Activated naive CD4-positive, alpha-beta T cell treated with anti-CD3 and anti-CD28 coated beads, Interleukin-2, amount 10 ng/mL, durations not matched to agents 7 days and 5 days (primary cell): ENCODE results near the gene RIBC1.
"Not testable (repeated sequence)": the region's sequence is repeated elsewhere in the genome, so short reads cannot be mapped to it uniquely, and the experiment has no call there.

Source experiments
- CTCF ChIA-PET: fragments of 350-600 bp; sonication (Branson Sonifier 250); formaldehyde crosslinking; loops from one replicate; lab custom pipeline; 2021; ENCODE audit warnings: antibody characterized with exemption; lab: Charles Lee
- DNase-seq: peaks from one replicate; pipeline ENCODE4 v3.0.0-alpha.2; 2020
- H3K27ac Mint-ChIP-seq: one replicate; pipeline ENCODE4 v1.8.0; 2021; ENCODE audit warnings: mild to moderate bottlenecking, moderate library complexity, mixed read lengths
- H3K27me3 Mint-ChIP-seq: one replicate; pipeline ENCODE4 v1.8.0; 2021; ENCODE audit warnings: mild to moderate bottlenecking, mixed read lengths
- H3K36me3 Mint-ChIP-seq: one replicate; pipeline ENCODE4 v1.8.0; 2021; ENCODE audit warnings: mixed read lengths
- H3K4me1 Mint-ChIP-seq: one replicate; pipeline ENCODE4 v1.8.0; 2021; ENCODE audit warnings: mixed read lengths
- H3K4me3 Mint-ChIP-seq: one replicate; pipeline ENCODE4 v1.8.0; 2021; ENCODE audit warnings: mild to moderate bottlenecking, moderate library complexity, mixed read lengths
- H3K9me3 Mint-ChIP-seq: one replicate; pipeline ENCODE4 v1.8.0; 2021; ENCODE audit warnings: mixed read lengths

RIBC1 gene

GRCh38 chrX:53441531-53442321 lies 19.1 kb downstream of the RIBC1 start:
- H3K27ac Mint-ChIP-seq = peak overlapping the region; percentile 52
- peaks cover 30% of the 10 kb centered on the region for H3K4me1 Mint-ChIP-seq
- CTCF ChIA-PET = interaction anchor here (1.1 kb wide), 1 partner anchor 125 kb away, joined by 4 read pairs; no protein-coding TSS in a partner anchor
- H3K27me3 Mint-ChIP-seq = peaks cover 5% of the 10 kb centered on the region
- no peaks in the 10 kb centered on the region for H3K9me3 Mint-ChIP-seq
- H3K4me3 Mint-ChIP-seq = peak overlapping the region; percentile 71
- no peaks in the 10 kb centered on the region for H3K36me3 Mint-ChIP-seq
- peak; percentile 83 for DNase-seq

DNA sequence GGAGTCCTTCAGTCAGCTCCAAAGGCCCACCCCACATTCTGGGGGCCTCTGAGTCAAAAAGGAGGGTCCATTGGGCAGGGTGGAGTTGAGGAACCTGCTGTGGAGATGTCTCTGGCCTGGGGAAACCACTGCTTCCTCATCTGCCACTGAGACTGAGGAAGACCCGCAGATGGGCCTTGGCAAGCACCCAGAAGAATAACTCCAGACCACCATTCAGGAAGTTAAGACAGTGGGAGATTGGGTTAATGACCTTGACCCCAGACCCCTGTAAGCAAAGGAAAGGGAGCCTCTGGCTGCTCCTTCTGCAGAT lies 19.6 kb downstream of the RIBC1 start:
- CTCF ChIA-PET = interaction anchor here (0.7 kb wide), 2 partner anchors 10 to 130 kb away, joined by 3 read pairs; no protein-coding TSS in a partner anchor
- Mint-ChIP-seq H3K4me1 (peaks cover 29% of the 10 kb centered on the region), H3K27me3 (peaks cover 5% of the 10 kb centered on the region), H3K4me3 (peak overlapping the region; percentile 71), H3K27ac (no peak overlapping the region), H3K9me3 (no peaks in the 10 kb centered on the region), H3K36me3 (no peaks in the 10 kb centered on the region)
- DNase-seq = no peak

DNA sequence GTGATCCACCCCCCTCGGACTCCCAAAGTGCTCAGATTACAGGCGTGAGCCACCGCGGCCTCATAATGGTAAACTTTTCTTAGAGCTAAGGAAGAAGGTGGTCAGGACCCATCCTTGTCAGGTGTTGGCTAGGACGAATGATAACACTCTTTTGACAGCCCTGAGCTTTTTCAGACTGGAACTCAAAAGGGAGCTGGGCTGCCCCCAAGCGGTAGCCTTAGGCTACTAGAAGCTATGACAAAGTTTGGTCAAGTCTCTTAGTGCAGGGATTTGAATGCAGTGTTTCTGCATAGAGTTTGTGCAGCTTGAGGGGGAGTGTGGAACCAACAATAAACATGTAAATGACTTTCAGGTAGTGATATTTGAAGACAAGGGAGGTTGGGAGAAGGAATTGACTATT lies 23.3 kb downstream of the RIBC1 start:
- no peaks in the 10 kb centered on the region for H3K36me3 Mint-ChIP-seq
- H3K27me3 Mint-ChIP-seq = no peaks in the 10 kb centered on the region
- H3K4me1 Mint-ChIP-seq = peaks cover 11% of the 10 kb centered on the region
- no peak overlapping the region for H3K27ac Mint-ChIP-seq
- CTCF ChIA-PET = interaction anchor here (1.0 to 4.5 kb wide), 11 partner anchors 10 to 161 kb away, joined by 3 to 73 read pairs (median 4); no protein-coding TSS in a partner anchor
- H3K9me3 Mint-ChIP-seq = no peaks in the 10 kb centered on the region
- DNase-seq = peak; percentile 69
- no peak overlapping the region for H3K4me3 Mint-ChIP-seq

GRCh38 chrX:53447441-53447840 lies 24.8 kb downstream of the RIBC1 start:
- no peaks in the 10 kb centered on the region for H3K27me3 Mint-ChIP-seq
- CTCF ChIA-PET = interaction anchor here (0.6 to 4.5 kb wide), 5 partner anchors 9 to 133 kb away, joined by 3 to 73 read pairs (median 11); no protein-coding TSS in a partner anchor

GRCh38 chrX:53449632-53450031 lies 27.0 kb downstream of the RIBC1 start:
- Mint-ChIP-seq H3K4me3 (no peak overlapping the region), H3K36me3 (no peaks in the 10 kb centered on the region), H3K27ac (no peak overlapping the region), H3K27me3 (no peaks in the 10 kb centered on the region), H3K4me1 (peaks cover 3% of the 10 kb centered on the region), H3K9me3 (no peaks in the 10 kb centered on the region)
- CTCF ChIA-PET = interaction anchor here (1.5 kb wide), 1 partner anchor 136 kb away, joined by 6 read pairs; no protein-coding TSS in a partner anchor
- no peak for DNase-seq

More at GRCh38 chrX:53447441-53447840, 24.8 kb downstream of the RIBC1 start:
- Mint-ChIP-seq H3K27ac (no peak overlapping the region), H3K4me3 (no peak overlapping the region), H3K36me3 (no peaks in the 10 kb centered on the region), H3K4me1 (no peaks in the 10 kb centered on the region), H3K9me3 (no peaks in the 10 kb centered on the region)
- DNase-seq = no peak

DNA sequence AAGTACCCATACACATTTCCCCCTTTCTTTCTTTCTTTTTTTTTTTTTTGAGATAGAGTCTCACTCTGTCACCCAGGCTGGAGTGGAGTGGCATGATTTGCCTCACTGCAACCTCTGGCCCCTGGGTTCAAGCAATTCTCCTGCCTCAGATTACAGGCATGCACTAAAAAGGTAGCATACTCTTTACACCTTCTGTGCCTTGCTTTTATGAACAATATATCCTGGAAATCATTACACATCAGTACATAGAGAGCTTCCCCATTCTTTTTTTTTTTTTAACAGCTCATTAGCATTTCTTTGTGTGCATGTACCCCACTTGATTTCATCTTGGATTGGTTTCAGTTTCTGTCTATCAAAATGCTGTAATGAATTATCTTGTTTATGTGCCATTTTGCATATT lies 30.1 kb downstream of the RIBC1 start:
- CTCF ChIA-PET = interaction anchor here (0.6 kb wide), 1 partner anchor 10 kb away, joined by 3 read pairs; no protein-coding TSS in a partner anchor
- no peaks in the 10 kb centered on the region for H3K36me3 Mint-ChIP-seq
- H3K4me1 Mint-ChIP-seq = peaks cover 3% of the 10 kb centered on the region
- no peaks in the 10 kb centered on the region for H3K9me3 Mint-ChIP-seq
- peaks cover 4% of the 10 kb centered on the region for H3K27me3 Mint-ChIP-seq
- H3K4me3 Mint-ChIP-seq = no peak overlapping the region
- H3K27ac Mint-ChIP-seq = no peak overlapping the region
- no peak for DNase-seq

- CTCF ChIA-PET = no interaction called here
- H3K36me3 Mint-ChIP-seq = no peaks in the 10 kb centered on the region
- no peak overlapping the region for H3K4me3 Mint-ChIP-seq
- no peaks in the 10 kb centered on the region for H3K9me3 Mint-ChIP-seq
- H3K27me3 Mint-ChIP-seq = peaks cover 10% of the 10 kb centered on the region
- H3K4me1 Mint-ChIP-seq = peaks cover 3% of the 10 kb centered on the region
- no peak overlapping the region for H3K27ac Mint-ChIP-seq
- no peak for DNase-seq
These were observed 33.6 kb downstream of the RIBC1 start for GRCh38 chrX:53456254-53456653.

GRCh38 chrX:53458082-53458481 lies 35.4 kb downstream of the RIBC1 start:
- Mint-ChIP-seq H3K4me3 (no peak overlapping the region), H3K27me3 (peaks cover 10% of the 10 kb centered on the region)
- CTCF ChIA-PET = interaction anchor here (1.4 kb wide), 2 partner anchors 141 to 145 kb away, joined by 4 to 5 read pairs; no protein-coding TSS in a partner anchor

DNA sequence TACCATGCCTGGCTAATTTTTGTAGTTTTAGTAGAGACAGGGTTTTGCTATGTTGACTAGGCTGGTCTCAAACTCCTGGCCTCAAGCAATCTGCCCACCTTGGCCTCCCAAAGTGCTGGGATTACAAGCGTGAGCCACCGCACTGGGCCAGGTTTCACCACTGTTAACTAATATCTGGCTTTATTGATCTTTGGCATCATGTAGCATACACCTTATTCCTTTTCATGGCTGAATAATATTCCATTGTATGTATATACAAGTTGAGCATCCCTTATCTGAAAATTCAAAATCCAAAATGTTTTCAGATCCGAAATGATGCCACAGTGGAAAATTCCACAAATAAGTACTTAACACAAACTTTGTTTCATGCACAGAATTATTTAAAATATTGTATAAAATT lies 46.0 kb downstream of the RIBC1 start:
- H3K36me3 Mint-ChIP-seq, H3K4me1 Mint-ChIP-seq, H3K9me3 Mint-ChIP-seq, DNase-seq, H3K4me3 Mint-ChIP-seq, CTCF ChIA-PET, H3K27ac Mint-ChIP-seq: not testable (repeated sequence)
- H3K27me3 Mint-ChIP-seq = peaks cover 18% of the 10 kb centered on the region

More at GRCh38 chrX:53458082-53458481, 35.4 kb downstream of the RIBC1 start:
- Mint-ChIP-seq H3K27ac (no peak overlapping the region), H3K9me3 (no peaks in the 10 kb centered on the region), H3K4me1 (no peaks in the 10 kb centered on the region), H3K36me3 (no peaks in the 10 kb centered on the region)
- DNase-seq = no peak

- H3K9me3 Mint-ChIP-seq = no peaks in the 10 kb centered on the region
- H3K27me3 Mint-ChIP-seq = peaks cover 26% of the 10 kb centered on the region
- no peak for DNase-seq
- no peak overlapping the region for H3K27ac Mint-ChIP-seq
- CTCF ChIA-PET = no interaction called here
- H3K4me3 Mint-ChIP-seq = no peak overlapping the region
- H3K36me3 Mint-ChIP-seq = no peaks in the 10 kb centered on the region
- H3K4me1 Mint-ChIP-seq = no peaks in the 10 kb centered on the region
These were observed 48.7 kb downstream of the RIBC1 start for GRCh38 chrX:53471346-53471745.

DNA sequence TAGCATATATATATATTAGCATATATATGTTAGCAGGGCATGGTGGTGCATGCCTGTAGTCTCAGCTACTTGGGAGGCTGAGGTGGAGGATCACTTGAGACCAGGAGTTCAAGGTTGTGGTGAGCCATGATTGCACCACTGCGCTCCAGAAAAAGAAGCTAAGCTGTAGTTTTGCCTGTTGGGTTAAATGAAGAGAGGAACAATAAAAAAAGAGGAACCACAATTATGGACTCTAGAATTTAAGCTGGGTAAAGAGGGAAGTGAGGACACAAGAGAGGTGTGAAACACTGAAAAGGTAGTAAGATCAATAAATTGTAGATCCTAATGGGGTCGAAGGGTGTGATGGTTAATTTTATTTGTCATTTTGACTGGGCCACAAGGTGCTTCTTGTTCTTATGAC lies 52.0 kb downstream of the RIBC1 start:
- Mint-ChIP-seq H3K27ac (no peak overlapping the region), H3K36me3 (no peaks in the 10 kb centered on the region), H3K4me1 (no peaks in the 10 kb centered on the region), H3K27me3 (peaks cover 22% of the 10 kb centered on the region), H3K9me3 (no peaks in the 10 kb centered on the region), H3K4me3 (no peak overlapping the region)
- CTCF ChIA-PET = no interaction called here
- no peak for DNase-seq

- no peak for DNase-seq
- Mint-ChIP-seq H3K9me3 (no peaks in the 10 kb centered on the region), H3K4me1 (no peaks in the 10 kb centered on the region), H3K27me3 (peaks cover 20% of the 10 kb centered on the region), H3K27ac (no peak overlapping the region), H3K4me3 (no peak overlapping the region), H3K36me3 (no peaks in the 10 kb centered on the region)
- CTCF ChIA-PET = no interaction called here
These were observed 53.7 kb downstream of the RIBC1 start for GRCh38 chrX:53476371-53476770.

GRCh38 chrX:53479301-53479700 lies 56.6 kb downstream of the RIBC1 start:
- H3K36me3 Mint-ChIP-seq = no peaks in the 10 kb centered on the region
- CTCF ChIA-PET = interaction anchor here (3.4 to 3.5 kb wide), 2 partner anchors 160 to 167 kb away, joined by 44 to 48 read pairs; no protein-coding TSS in a partner anchor
- H3K27ac Mint-ChIP-seq = no peak overlapping the region
- no peaks in the 10 kb centered on the region for H3K4me1 Mint-ChIP-seq
- peaks cover 4% of the 10 kb centered on the region for H3K27me3 Mint-ChIP-seq
- H3K9me3 Mint-ChIP-seq = no peaks in the 10 kb centered on the region
- no peak overlapping the region for H3K4me3 Mint-ChIP-seq
- no peak for DNase-seq
